HG02623 (cell line): ENCODE measurements around the gene PTPRN2.

ENCODE experiments used
- ATAC-seq: cut with Tn5 transposase; IDR thresholded peaks from one replicate; pipeline ENCODE4 v1.9.1; 2021; ENCODE audit warnings: moderate library complexity; ENCODE audit not compliant: unreplicated experiment

The PTPRN2 gene

DNA sequence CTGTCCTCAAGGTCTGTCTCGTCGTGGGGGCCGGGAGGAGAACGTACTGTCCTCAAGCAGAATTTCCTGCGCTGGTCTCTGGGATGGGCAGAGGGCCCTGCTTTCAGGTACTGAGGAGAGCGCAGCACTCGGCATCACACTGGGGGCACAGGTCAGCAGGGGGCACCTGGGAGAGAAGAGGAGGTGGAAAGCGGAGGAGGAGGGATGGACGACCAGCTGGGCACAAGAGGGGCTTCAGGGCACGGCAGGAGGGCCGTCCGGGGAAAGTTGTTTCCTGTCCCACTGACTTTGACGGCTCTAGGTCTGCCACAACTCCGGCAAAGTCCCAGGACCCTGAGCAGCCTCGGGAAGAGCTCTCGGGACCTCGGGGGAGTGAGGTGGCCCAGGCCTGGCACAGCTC, 714.0 kb downstream of the PTPRN2 start:
- no peak for ATAC-seq

DNA sequence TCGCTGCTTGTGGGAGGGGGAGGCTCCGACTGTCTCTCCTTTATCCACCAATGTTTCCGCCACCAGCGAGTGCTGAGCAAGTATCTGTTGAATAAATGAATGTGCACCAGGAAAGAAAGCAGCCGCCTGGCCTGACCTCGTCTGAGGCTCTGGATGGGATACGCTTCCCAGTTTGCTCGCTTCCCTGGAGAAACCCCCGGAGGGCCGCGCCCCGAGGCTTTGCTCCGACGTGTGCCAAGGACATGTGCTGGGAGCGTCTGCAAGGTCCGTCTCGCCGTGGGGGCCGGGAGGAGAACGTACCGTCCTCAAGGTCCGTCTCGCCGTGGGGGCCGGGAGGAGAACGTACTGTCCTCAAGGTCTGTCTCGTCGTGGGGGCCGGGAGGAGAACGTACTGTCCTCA, 714.4 kb downstream of the PTPRN2 start:
- ATAC-seq = no peak

DNA sequence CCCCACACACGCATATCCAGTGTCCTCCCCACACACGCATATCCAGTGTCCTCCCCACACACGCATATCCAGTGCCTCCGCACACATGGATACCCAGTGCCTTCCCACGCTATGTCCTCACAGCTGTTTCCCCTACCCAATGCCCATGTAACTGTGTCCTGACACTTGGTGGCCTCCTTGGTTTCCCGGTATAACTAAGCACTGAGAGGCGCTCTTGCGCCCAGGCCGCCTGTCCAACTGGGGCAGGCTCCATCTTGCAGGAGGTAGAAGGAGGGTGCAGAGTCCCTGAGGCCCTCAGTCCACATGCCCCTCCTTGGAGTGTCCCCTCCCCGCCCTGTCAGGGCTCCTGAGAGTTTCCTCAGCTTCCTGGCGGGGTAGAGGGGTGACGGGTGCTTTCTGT, 715.2 kb downstream of the PTPRN2 start:
- ATAC-seq = no peak

DNA sequence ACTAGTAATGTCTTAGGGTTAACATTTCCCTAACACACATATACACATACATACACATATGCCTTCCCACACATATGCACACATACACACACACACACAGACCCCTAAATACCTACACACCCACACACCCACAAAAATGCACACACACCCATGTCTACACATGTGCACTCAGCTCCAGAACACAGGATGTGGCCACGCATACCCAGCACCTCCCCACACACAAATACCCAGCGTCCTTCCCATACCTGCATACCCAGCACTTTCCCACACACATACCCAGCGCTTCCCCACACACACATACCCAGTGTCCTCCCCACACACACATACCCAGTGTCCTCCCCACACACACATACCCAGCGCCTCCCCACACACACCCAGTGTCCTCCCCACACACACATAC, 715.9 kb downstream of the PTPRN2 start:
- ATAC-seq = no peak

DNA sequence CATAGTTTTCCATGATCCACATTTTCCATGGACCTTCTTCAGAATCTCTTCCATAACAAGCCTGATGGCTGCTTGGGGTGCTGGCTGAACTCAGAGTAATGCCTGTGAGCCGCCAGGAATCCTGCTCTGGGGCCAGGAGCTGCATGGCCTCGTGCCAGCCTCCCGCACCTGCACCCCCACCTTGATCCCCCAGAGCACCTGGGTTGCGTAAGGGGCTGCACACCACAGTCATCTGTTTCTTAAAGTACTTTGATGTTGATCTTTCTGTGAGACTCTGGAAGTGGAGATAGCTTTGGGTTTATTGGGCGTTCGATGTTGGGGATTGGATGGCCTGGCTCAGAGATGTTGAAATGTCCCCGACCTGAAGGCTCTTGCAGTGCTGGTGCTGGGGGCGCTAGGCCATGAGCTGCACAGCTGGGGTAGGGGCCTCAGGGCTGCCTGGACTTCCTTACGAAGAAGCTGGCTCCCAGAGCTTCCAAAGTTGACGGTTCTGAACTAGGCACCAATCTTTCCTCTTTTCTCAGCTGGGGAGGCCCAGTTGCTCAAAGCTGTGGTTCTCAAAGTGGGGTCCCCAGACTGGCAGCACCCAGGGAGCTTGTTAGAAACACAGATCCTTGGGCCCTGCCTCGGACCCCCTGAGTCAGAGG, 716.9 kb downstream of the PTPRN2 start:
- ATAC-seq = no peak

DNA sequence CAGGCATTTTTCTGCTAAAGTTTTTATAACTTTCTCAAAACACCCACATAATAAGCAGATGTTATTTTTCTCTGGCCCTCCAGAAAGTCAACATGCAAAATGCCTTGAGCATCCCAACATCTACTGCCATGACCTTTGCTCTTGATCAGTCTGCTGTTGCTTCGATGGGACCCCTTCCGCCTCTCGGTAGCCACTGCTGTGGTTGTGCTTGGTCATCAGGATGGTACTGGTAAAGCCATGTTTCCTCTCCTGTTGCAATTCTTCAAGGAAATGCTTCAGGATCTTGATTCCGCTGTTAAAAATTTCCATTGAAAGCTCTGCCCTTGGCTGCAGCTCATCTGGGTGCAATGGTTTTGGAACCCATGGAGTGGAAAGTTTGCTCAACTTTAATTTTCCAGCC, 717.8 kb downstream of the PTPRN2 start:
- ATAC-seq = no peak

DNA sequence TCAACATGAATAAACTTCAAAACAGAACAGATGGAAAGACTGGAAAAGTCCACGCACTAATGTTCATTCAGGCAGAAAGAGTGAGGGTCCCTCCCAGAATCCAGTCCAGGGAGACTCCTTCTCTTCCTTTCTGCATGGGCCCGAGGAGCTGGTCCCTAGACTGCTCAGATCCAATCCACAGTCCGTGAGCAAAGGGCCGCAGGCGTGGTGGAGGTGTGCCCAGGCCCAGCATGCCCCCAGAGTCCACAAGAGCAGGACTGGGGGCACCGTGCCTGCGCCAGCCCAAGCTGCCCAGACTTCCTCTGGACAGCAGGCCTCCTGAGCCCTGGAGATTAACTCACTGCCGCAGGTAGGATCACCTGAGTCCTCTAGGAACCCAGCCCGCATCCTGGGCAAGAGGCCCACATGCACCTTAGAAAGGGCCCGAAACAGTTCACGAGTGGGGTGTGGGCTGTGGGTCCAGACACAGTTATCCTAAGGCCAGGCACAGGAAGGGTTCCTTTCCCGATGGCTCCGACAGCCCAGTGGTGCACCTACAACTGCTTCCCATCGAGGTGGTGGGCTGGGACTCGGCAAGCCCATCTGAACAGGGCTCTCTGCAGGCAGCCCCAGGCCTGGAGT, 719.8 kb downstream of the PTPRN2 start:
- no peak for ATAC-seq

DNA sequence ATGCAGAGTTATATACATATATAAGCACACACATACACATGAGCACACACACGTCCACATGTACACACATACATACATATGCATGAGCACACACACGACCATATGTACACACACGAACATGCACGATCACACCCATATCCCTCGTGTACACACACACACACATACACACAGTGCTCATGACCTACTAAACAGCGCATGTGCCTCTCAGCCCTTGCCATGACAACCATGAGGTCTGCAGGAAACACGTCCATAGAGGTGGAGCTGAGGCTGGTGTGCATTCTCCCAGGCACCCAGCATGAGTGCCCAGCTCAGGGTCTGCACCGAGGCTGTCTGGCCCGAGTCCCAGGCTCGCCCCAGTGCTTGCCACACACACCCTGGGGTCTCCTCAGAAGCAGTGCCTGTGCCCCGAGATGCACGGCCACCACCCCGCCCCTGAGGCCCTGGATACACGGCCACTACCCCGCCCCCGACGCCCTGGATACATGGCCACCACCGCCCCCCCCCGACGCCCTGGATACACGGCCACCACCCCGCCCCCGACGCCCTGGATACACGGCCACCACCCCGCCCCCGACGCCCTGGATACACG, 721.2 kb downstream of the PTPRN2 start:
- ATAC-seq = no peak

DNA sequence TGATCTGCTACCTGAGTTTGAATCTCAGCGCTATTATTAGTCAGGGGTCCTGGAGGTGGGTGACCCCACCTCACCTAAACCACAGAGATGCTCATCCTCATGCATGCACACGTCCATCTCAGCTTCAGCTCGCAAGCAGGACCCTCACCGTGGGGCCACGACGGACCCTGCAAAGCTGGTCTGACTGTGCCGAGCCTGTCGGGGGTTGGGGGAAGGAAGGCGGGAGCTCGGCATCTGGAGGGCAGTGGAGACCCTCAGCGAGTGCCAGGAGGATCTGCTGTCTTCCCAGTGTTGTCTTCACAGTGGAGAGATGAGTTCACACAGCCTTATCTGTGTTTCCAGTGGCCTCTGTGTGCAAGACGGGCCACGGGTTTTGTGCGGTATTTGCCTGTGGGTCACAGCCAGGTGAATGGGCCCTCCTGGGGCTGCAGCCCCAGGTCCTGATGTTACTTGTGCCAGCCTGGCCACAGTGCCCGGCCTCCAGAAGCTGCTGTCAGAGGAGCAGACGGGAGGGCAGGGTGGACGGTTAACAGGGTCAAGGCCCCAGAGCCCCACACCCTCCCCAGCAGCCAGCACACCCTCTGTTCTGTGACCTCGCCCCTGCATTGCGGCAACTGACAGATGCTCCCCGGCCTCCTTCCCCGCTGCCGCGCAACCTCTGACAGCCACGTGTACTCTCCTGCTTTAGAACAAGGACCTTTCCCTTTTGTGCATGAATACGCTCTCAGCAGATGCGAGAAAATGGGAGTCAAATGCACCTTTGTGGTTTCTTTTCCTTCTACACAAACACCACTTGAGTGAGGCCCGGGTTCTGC, 722.1 kb downstream of the PTPRN2 start:
- no peak for ATAC-seq

DNA sequence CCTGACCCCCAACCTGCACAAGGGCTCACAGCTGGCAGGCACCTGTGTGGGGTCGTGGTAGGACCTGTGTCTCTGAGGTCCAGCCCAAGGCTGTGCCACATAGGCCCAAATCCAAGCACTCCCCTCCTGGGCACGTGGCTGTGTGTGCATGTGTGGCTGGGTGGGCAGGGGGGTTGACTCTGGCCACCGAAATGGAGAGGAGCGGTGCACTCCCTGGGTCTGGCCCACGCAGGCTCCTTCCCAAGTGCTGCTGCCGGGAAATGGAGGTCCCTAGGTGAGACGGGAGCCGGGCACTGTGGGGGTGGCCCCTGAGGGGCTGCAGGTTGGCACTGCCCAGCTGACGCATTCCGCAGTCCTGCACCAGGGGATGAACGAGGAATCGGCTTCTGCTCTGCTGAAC, 722.7 kb downstream of the PTPRN2 start:
- ATAC-seq = no peak

DNA sequence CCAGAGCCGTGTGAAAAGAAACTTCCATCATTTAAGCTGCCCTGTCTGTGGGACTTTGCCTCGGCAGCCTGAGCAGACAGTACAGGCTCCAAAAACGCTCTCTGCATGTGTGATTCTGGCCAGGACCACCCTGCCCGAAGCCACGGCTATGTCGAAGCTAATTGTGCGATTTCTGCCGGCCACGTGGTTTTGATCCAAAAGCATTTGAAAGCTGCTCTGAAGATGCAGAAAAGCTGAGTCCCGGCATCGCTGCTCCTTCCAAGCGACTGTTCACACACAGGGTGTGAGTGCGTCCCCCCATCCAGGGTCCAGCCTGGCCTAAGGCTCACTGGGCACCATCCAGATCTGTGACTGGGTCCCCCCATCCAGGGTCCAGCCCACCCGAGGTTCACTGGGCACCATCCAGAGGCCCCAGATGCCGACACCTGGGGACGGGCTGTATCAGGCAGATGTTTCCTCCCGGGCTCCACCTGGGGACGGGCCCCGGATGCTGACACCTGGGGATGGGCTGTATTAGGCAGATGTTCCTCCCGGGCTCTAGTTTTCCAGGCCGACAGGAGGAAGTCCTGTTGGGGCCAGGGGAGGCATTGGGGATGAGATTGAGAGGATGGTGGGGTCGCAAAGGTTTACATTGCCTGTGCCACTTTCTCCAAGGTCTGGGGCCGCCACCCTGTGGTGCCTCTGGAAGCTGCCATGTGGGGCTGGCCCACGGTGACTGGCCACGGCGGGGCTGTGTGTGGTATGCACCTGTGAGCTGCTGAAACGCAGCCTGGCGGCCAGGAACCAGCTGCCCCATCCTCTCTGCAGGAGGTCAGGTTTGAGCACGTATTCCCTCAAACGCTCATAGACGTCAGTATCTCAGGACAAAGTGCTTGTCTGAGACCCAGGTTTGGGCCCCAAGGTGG, 723.5 kb downstream of the PTPRN2 start:
- no peak for ATAC-seq

DNA sequence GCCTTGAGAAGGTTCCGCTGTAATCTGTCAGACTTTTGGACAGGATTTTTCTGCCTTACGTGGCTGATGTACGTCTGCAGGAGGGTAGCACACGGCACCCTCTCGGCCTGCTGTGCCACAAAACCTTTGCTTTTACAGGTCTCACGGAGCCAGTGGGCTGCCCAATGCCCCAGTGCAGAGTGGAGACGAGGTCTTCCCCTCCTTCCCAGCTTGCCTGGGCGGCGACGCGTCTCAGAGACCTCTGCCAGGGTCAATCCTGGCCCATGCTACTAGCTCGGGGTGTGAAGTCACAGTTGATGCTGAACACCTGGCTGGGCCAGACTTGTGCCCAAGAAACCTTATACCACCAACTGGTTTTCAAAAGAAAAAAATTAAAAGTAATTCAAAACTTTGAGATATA, 724.4 kb downstream of the PTPRN2 start:
- no peak for ATAC-seq

DNA sequence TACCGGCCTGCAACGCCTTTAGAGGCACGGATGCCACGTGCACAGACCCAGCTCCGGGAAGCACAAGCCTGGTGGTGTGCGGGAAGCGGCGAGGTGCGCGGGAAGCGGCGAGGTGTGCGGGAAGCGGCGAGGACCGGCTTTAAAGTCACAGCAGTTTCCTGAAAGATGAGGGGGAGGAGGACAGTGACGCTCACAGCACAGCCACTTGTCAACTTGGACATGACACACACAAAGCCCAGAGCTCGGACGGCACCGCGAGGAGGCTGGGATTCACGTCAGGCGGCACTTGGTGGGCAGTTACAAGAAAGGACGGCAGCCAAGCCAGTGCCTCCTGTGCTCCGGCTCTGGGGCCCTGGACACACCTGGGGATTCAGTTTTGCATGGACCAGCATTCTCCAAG, 724.9 kb downstream of the PTPRN2 start:
- no peak for ATAC-seq

DNA sequence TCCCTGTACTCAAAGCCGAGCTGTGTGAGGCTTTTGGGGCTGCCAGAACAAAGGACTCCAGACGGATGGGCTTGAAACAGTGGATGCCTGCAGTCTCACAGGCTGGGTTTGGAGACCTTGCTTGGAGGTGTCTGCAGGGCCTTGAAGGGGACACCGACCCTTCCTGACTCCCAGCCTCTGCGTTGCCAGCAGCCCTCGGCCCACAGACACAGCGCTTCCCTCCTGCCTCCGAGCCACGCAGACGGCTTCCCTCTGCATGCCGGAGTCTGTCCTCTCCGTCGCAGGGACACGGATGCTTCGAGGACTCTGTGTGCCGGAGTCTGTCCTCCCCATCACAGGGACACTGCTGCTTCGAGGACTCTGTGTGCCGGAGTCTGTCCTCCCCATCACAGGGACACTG, 726.1 kb downstream of the PTPRN2 start:
- no peak for ATAC-seq

DNA sequence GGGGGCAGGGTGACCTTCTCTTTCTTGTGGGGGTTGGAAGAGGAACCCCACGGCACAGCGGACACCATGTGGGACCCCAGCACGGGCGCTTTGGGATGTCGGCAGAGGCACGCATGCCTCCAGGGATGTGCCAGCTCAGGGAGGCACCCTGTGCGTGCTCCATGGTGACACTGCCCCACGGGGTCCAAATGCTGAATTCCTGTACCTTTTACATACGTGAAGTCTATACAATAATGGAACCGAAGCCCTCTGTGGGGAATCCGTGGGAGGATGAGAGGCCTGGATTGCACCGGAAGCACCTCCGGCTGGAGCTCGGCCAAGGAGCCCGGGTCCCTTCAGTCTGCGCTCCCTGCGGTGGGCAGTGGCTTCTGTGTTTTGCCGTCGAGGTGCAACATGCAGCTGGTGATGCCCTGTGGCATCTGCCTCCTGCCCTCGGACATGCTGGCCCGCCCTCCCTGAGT, 726.6 kb downstream of the PTPRN2 start:
- ATAC-seq = no peak

DNA sequence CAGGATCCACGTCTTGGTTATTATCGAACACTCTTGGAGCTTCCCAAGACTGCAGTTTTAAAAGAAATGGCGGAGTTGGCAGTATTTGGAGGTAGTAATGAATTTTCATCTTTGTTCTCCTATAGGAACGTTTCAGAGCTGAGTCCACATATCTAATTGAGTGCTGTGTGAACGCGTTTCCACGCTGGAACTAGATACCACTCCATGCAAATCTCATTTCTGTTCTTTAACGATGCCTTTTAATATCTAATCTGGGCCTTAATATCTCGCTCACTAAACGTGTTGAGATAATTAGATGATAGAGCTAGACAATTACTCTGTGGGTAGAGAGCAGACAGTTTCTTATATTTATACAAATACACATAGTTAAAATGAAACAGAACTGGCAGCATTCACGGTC, 727.2 kb downstream of the PTPRN2 start:
- no peak for ATAC-seq

DNA sequence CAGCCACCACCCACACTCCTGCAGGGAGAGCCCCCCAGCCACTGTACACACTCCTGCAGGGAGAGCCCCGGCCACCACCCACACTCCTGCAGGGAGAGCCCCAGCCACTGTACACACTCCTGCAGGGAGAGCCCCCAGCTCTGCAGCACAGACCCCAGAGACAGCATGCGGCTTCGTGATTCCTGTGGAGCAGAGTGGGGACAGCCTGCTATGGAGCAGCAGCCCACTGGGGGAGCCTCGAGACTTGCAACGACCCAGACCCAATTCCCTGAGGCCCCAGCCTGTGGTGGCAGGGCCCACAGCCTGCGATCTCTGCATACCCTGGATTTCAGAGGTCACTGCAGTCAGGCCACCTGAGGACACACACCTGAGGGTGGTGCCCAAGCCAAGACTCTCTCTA, 727.7 kb downstream of the PTPRN2 start:
- no peak for ATAC-seq

DNA sequence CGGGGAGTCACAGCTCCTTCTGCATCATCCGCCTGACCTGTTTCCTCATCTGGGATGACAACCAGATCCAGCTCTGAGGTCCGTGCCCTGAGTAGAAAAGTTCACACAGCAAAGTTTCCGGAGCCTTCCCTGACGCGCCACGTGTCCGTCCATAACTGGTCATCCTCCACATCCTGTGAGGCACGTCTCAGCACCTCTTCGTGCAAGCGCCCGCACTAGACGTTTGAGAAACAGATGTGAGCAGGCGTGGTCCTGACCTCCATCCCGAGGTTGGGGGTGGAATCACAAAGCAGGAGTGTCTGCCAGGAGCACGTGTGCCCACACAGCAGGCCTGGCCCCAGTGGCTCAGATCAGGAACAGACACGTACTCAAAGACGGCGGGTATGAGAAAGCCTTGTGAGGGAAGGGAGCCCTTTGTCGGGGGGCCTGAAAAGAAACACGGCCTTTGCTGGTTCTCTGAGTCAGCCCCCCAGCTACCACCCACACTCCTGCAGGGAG, 730.0 kb downstream of the PTPRN2 start:
- no peak for ATAC-seq

DNA sequence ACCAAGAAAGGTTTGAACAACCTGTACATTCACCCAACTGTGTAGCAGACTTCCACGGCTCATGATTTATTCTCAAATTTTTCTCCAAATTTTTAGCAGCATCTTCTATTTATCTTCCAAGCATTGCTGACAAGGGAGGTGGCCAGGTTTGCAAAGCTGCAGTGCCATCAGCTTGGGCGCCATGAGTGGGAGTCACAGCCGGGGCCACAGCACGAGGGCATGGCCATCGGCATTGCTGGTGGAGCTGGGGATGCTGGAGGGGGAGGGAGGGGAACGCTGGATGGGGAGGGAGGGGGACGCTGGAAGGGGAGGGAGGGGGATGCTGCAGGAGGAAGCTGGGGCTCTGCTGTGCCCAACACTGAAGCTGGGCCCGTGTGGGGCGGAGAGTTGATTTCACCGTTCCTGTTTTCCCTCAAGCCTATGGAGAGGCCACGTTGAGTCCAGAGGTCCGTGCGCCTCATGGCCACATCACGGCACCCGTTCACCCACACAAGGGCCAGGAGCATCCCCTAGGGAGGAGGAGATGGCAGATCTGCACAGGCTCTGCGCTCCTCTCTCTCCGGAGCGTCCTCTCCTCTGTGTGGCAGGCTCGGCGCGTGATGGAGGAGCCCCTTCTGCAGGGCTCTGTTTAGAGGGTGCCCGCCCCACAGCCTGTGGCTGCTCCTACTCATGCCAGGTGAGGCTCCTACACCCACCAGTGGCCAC, 730.6 kb downstream of the PTPRN2 start:
- ATAC-seq = no peak
